Sigmoid colon (tissue), 4 donors: ENCODE data around the gene ANKMY1.

Source experiments
- CTCF ChIP-seq, 4 experiments: fragments of 450-650 bp in 3 of 4; fragments of 200-600 bp in 1 of 4; IDR thresholded peaks; one replicate each; pipeline ENCODE4 v1.5.1; 2016 to 2019; ENCODE audit warnings: antibody characterized with exemption in 4 of 4, mild to moderate bottlenecking in 3 of 4, moderate library complexity in 2 of 4
- POLR2A ChIP-seq, 2 donors: fragments of 450-650 bp; IDR thresholded peaks; one replicate each; pipeline ENCODE4 v1.6.1; 2016; ENCODE audit warnings: antibody characterized with exemption in 2 of 2, mild to moderate bottlenecking in 2 of 2, moderate library complexity in 2 of 2
- POLR2AphosphoS5 ChIP-seq, 4 donors: sonication (generic); formaldehyde crosslinking; IDR thresholded peaks; one replicate each; pipeline ENCODE4 v1.6.1; 2017; ENCODE audit warnings: antibody characterized with exemption in 4 of 4

GRCh38 chr2:240593026-240593702 lies 35.4 kb upstream of the ANKMY1 start:
- TF ChIP-seq POLR2A (IDR thresholded peaks at IDR 0.05), result no peak
- TF ChIP-seq CTCF (IDR thresholded peaks at IDR 0.05), result no peak
- no peak for TF ChIP-seq POLR2AphosphoS5 (IDR thresholded peaks at IDR 0.05)
